ENCODE measurements around the gene VSTM1. TPM values are rescaled to one million over a fixed set of nuclear protein-coding genes. Genes with fewer than 3 reads are reported as not detected.

VSTM1 gene
- total RNA-seq, result under 1 TPM in 1 of 4 donors, not detected in 3; 0.33 TPM

GRCh38 chr19:54063350-54064116 is at the start of gene VSTM1:
Gene VSTM1 (minus strand): TSS chr19:54063897. CDS start chr19:54063777, 120 bp downstream.
- no peaks in the 10 kb centered on the region for H3K36me3 ChIP-seq
- H3K27ac ChIP-seq (replicated peaks in 1 of 4), result no peak within 1 kb of the TSS
- TF ChIP-seq EP300 (IDR thresholded peaks at IDR 0.05), result no peak
- TF ChIP-seq POLR2A (IDR thresholded peaks at IDR 0.05; ENCODE audit: low read depth), result no peak
- no peak for TF ChIP-seq POLR2AphosphoS5 (IDR thresholded peaks at IDR 0.05)
- no peak for TF ChIP-seq CTCF (IDR thresholded peaks at IDR 0.05)
- H3K4me1 ChIP-seq, result no peaks in the 10 kb centered on the region
- WGBS, result 74% methylated on average over 32 of the region's 34 CpGs
- peaks cover 0 to 6% (median 0%) of the 10 kb centered on the region in 4 donors for H3K9me3 ChIP-seq
- no peak within 1 kb of the TSS for H3K4me3 ChIP-seq
- DNase-seq (ENCODE audit: extremely low spot score), result no peak
- intact Hi-C loops (cut with DNase I), result no loop called here
- H3K27me3 ChIP-seq, result peaks cover 0 to 48% (median 0%) of the 10 kb centered on the region in 4 donors

- 77% methylated on average over 6 of the region's 6 CpGs for WGBS
- no peak for DNase-seq (ENCODE audit: extremely low spot score)
- TF ChIP-seq EP300 (IDR thresholded peaks at IDR 0.05), result no peak
- Histone ChIP-seq H3K4me1 (peaks cover 6 to 24% (median 16%) of the 10 kb centered on the region in 4 donors), H3K27me3 (no peaks in the 10 kb centered on the region), H3K4me3 (no peak overlapping the region), H3K36me3 (peaks cover 33 to 73% (median 64%) of the 10 kb centered on the region in 4 donors), H3K9me3 (no peaks in the 10 kb centered on the region), H3K27ac (replicated peaks in 1 of 4) (no peak overlapping the region)
- intact Hi-C loops (cut with DNase I), result loop anchor here (10.0 kb wide), 1 partner anchor 235 kb away; no protein-coding TSS in a partner anchor
Measured at GRCh38 chr19:54109651-54110050, 46.0 kb upstream of the VSTM1 start.

GRCh38 chr19:54108496-54108895 is 44.8 kb upstream of the VSTM1 start:
- DNase-seq (ENCODE audit: extremely low spot score), result no peak
- WGBS, result 73% methylated on average over 6 of the region's 7 CpGs

GRCh38 chr19:54107876-54108490 is 44.3 kb upstream of the VSTM1 start:
- intact Hi-C loops (cut with DNase I), result loop anchor here (10.0 kb wide), 1 partner anchor 233 kb away; no protein-coding TSS in a partner anchor
- H3K27me3 ChIP-seq, result no peaks in the 10 kb centered on the region
- TF ChIP-seq POLR2AphosphoS5 (IDR thresholded peaks at IDR 0.05) (no peak), EP300 (IDR thresholded peaks at IDR 0.05) (no peak), POLR2A (IDR thresholded peaks at IDR 0.05; ENCODE audit: low read depth) (no peak), CTCF (IDR thresholded peaks at IDR 0.05) (no peak)
- H3K4me3 ChIP-seq, result no peak overlapping the region
- DNase-seq (ENCODE audit: extremely low spot score), result no peak
- WGBS, result 80% methylated on average over 15 of the region's 21 CpGs
- no peaks in the 10 kb centered on the region for H3K9me3 ChIP-seq
- peaks cover 7 to 28% (median 18%) of the 10 kb centered on the region in 4 donors for H3K4me1 ChIP-seq
- H3K27ac ChIP-seq (replicated peaks in 1 of 4), result no peak overlapping the region
- H3K36me3 ChIP-seq, result peaks cover 33 to 78% (median 64%) of the 10 kb centered on the region in 4 donors

More at GRCh38 chr19:54108496-54108895, 44.8 kb upstream of the VSTM1 start:
- Histone ChIP-seq H3K4me1 (peaks cover 4 to 24% (median 15%) of the 10 kb centered on the region in 4 donors), H3K4me3 (no peak overlapping the region), H3K9me3 (no peaks in the 10 kb centered on the region), H3K27me3 (no peaks in the 10 kb centered on the region), H3K27ac (replicated peaks in 1 of 4) (no peak overlapping the region), H3K36me3 (peaks cover 33 to 78% (median 64%) of the 10 kb centered on the region in 4 donors)
- intact Hi-C loops (cut with DNase I), result loop anchor here (10.0 kb wide), 1 partner anchor 234 kb away; no protein-coding TSS in a partner anchor
- TF ChIP-seq POLR2A (IDR thresholded peaks at IDR 0.05; ENCODE audit: low read depth), result no peak
- no peak for TF ChIP-seq CTCF (IDR thresholded peaks at IDR 0.05)
- TF ChIP-seq POLR2AphosphoS5 (IDR thresholded peaks at IDR 0.05), result no peak
- no peak for TF ChIP-seq EP300 (IDR thresholded peaks at IDR 0.05)

GRCh38 chr19:54106716-54107115 is 43.0 kb upstream of the VSTM1 start:
- DNase-seq (ENCODE audit: extremely low spot score), result no peak
- Histone ChIP-seq H3K9me3 (no peaks in the 10 kb centered on the region), H3K4me1 (peaks cover 7 to 34% (median 24%) of the 10 kb centered on the region in 4 donors), H3K27ac (replicated peaks in 1 of 4) (no peak overlapping the region), H3K4me3 (no peak overlapping the region), H3K27me3 (no peaks in the 10 kb centered on the region), H3K36me3 (peaks cover 33 to 69% (median 59%) of the 10 kb centered on the region in 4 donors)
- no peak for TF ChIP-seq CTCF (IDR thresholded peaks at IDR 0.05)
- no peak for TF ChIP-seq EP300 (IDR thresholded peaks at IDR 0.05)
- no peak for TF ChIP-seq POLR2AphosphoS5 (IDR thresholded peaks at IDR 0.05)
- no peak for TF ChIP-seq POLR2A (IDR thresholded peaks at IDR 0.05; ENCODE audit: low read depth)
- intact Hi-C loops (cut with DNase I), result loop anchor here (10.0 kb wide), 1 partner anchor 232 kb away; no protein-coding TSS in a partner anchor
- WGBS, result 76% methylated on average over 13 of the region's 15 CpGs

Measured in esophagus muscularis mucosa (tissue), 4 donors.